ENCODE measurements around the gene HCK.

The HCK gene

DNA sequence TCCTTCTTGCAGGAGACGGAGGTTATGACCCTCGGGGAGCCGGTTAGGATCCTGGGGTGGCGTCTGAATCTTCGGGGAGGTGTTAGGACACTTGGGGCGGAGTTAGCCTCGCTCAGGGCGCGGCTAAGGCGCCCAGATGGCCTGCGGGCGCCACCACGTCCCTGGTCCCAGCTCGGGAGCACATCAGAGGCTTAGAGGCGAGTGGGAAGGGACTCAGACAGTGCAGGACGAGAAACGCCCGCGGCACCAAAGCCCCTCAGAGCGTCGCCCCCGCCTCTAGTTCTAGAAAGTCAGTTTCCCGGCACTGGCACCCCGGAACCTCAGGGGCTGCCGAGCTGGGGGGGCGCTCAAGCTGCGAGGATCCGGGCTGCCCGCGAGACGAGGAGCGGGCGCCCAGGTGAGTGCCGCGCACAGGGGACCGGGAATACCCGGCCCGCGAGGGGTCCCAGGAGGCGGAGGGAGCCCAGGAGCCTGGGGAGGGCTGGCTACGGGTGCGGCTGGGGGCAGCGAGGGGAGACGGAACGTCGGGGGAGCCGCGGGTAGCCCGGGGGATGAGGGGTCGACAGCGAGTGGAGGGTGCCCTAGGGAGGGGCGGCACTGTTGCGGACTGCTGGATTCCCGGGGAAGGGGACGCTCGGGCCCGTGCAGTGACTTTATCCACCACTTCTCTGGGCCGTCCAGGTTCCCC lies at the start of gene HCK:
TSS of gene HCK (plus strand) at position 153 of the 688 bp plus-strand sequence.
- DNase-seq: no peak

- DNase-seq: no peak
Measured at GRCh38 chr20:32003325-32003724, 48.7 kb upstream of the HCK start.

- DNase-seq: no peak
Measured at GRCh38 chr20:32004963-32005362, 47.1 kb upstream of the HCK start.

GRCh38 chr20:32006053-32006452 lies 46.0 kb upstream of the HCK start:
- no peak for DNase-seq

DNA sequence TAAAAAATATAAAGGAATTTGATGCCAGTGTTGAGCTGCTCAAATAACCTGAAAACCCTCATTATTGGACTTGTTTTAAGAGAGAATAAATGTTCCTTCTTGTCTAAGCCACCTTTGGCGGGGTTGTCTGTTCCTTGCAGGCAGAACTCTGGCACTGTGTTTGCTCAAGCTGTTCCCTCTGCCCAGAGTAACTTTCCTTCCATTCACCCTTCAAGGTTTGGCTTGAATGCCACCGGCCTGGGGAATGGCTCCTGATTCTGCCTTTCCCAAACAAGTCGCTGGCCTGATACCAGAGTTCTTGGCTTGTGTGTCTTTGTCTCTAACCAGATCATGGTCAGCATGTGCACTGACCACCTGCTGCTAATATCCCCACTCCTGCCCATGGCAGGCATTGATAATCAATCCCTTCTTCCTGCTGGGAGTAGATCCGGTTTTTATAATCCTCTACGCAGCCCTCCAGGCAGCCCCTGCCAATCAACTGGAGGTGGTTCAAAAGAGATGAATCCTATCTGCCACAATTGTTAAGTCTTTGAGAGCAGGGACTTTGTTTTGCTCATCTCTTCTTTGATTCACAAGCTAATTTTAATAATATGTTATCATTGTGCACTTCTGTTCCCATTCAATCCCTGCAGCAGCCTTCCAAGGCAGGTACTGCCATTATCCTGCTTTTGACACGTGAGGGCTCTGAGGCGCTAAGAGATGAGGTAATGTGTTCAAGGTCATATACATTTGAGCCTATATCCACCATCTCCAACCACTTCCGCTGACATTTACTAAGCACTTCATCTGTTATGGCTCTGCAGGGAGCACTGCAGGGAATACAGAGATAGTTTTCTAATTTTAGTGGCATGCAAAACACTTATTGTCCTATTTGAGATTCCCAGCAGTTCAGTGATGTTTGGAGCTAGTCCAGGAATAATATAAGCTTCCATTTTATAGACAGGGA lies 44.9 kb upstream of the HCK start:
- DNase-seq: no peak

DNA sequence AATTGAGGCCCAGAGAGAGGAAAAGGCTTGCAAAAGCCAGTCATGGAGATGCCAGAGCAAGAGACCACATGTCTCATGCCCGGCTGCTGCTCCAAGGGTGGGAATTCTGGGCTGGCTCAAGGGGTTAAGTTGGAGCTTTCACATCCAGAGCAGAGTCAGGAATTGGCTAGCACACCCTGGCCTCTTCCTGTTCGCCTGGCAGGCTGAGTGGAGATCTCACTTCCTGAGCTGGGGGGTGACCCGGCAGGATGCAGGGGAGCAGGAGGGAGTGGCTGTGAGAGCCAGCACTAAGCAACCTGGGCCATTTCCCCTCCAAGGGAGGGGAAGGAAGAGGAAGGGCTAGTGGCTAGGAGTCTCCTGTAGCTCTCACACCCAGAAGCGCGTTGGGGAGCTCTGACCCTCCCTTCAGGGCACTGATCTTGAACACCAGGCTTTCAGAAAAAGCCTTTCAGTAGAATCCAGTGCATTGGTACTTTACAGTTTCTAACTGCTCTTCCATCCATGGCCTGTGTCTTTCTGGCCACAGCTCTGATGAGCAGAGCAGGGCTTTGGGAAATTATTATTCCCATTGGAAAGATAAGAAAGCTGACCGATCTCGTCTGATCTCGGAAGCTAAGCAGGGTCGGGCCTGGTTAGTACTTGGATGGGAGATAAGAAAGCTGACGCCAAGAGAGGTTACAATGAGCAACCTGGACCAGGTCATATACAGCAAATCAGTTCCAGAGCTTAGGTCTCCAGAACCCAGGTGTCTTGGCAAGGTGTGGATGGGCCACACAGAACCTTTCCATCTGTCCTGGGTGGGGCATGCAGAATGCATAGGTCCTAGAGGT lies 44.0 kb upstream of the HCK start:
- DNase-seq: no peak

GRCh38 chr20:32009564-32009963 lies 42.5 kb upstream of the HCK start:
- DNase-seq: no peak

DNA sequence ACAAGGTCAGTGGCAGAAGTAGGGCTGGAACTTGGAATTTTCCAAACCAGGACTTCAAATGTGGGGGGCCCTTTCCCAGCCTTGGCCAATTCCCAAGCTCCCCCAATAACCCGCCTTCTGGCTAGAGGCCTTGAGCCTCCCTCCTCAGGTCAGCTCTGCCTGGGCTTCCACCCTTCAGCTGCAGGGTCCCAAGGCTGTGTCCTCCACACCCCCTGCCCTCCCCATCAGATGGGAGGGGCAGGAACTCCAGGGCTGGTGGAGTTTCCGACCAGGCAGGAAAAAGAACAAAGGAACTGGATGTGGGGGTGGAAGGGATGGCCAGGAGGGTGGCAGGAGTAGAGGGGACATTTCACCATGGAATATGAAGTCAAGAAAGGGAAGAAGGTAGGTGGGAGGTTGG lies 41.9 kb upstream of the HCK start, which contains the start of gene CCM2L:
TSS of gene CCM2L (plus strand) at position 338 of the 400 bp plus-strand sequence. CDS start at position 355, 17 bp downstream.
- DNase-seq: no peak

- DNase-seq: no peak
Measured at GRCh38 chr20:32010666-32011065, 41.4 kb upstream of the HCK start.

DNA sequence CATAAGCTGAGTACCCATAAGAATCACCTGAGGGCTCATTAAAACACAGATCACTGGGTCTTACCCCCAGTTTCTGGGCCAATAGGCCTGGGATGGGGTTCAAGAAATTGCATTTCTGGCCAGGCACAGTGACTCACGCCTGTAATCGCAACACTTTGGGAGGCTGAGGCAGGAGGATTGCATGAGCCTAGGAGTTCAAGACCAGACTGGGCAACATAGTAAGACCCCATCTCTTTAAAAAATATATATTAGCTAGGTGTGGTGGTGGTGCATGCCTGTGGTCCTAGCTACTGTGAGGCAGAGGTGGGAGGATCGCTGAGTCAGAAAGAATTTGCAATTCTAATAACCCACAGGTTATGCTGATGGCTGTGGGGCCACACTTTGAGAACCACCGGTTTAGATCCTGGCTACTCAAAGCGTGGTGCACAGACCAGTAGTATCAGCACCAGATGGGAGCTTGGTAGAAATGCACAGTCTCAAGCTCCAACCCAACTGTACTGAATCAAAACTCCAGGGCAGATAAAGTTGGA lies 39.8 kb upstream of the HCK start:
- DNase-seq: no peak

- no peak for DNase-seq
Measured at GRCh38 chr20:32013326-32013725, 38.7 kb upstream of the HCK start.

- peak; percentile 85 for DNase-seq
Measured at GRCh38 chr20:32017711-32018251, 34.3 kb upstream of the HCK start.

- DNase-seq: peak; percentile 84
Measured at GRCh38 chr20:32018269-32019155, 33.5 kb upstream of the HCK start.

- DNase-seq: peak; percentile 54
Measured at GRCh38 chr20:32019156-32019510, 32.9 kb upstream of the HCK start.

GRCh38 chr20:32019563-32020463 lies 32.2 kb upstream of the HCK start:
- no peak for DNase-seq

- no peak for DNase-seq
Measured at GRCh38 chr20:32021091-32021490, 31.0 kb upstream of the HCK start.

- DNase-seq: no peak
Measured at GRCh38 chr20:32024683-32025295, 27.3 kb upstream of the HCK start.

GRCh38 chr20:32027643-32028042 lies 24.4 kb upstream of the HCK start:
- no peak for DNase-seq

- DNase-seq: no peak
Measured at GRCh38 chr20:32028647-32029372, 23.2 kb upstream of the HCK start.

Data from NCI-H774 (cell line).